ENCODE results near the gene PGAP2.

PGAP2 gene

DNA sequence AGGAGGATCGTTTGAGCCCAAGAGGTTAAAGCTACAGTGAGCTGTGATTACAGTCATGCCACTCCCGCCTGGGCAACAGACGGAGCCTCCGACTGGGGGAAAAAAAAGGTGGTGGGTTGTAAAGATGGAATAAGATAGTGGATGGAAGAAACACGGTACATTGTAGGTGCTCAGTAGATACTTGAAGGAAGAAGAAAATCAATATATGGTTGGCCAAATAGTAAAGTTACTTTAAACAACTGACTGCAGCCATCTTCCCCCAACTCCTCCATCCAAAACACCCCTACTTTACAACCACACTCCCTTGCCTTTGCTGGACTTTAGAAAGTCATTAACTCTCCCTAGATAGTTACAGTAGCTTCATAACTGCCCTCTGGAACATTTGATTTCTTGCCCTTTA, 8.5 kb upstream of the PGAP2 start:
- H3K4me3 ChIP-seq (replicated peaks; ENCODE audit: low read depth, low read length): no peak overlapping the region
- TF ChIP-seq, protein P1, sequence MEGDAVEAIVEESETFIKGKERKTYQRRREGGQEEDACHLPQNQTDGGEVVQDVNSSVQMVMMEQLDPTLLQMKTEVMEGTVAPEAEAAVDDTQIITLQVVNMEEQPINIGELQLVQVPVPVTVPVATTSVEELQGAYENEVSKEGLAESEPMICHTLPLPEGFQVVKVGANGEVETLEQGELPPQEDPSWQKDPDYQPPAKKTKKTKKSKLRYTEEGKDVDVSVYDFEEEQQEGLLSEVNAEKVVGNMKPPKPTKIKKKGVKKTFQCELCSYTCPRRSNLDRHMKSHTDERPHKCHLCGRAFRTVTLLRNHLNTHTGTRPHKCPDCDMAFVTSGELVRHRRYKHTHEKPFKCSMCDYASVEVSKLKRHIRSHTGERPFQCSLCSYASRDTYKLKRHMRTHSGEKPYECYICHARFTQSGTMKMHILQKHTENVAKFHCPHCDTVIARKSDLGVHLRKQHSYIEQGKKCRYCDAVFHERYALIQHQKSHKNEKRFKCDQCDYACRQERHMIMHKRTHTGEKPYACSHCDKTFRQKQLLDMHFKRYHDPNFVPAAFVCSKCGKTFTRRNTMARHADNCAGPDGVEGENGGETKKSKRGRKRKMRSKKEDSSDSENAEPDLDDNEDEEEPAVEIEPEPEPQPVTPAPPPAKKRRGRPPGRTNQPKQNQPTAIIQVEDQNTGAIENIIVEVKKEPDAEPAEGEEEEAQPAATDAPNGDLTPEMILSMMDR (IDR thresholded peaks at IDR 0.05; ENCODE audit: insufficient read depth, low read length, poor library complexity, severe bottlenecking): no peak
- H3K27me3 ChIP-seq (replicated peaks; ENCODE audit: control insufficient read depth, insufficient read depth, low read length): no peaks in the 10 kb centered on the region
- H3K36me3 ChIP-seq (ENCODE audit: control insufficient read depth, insufficient read depth, low read length): no peaks in the 10 kb centered on the region
- no peak for DNase-seq (ENCODE audit: extremely low read depth, insufficient read length)

DNA sequence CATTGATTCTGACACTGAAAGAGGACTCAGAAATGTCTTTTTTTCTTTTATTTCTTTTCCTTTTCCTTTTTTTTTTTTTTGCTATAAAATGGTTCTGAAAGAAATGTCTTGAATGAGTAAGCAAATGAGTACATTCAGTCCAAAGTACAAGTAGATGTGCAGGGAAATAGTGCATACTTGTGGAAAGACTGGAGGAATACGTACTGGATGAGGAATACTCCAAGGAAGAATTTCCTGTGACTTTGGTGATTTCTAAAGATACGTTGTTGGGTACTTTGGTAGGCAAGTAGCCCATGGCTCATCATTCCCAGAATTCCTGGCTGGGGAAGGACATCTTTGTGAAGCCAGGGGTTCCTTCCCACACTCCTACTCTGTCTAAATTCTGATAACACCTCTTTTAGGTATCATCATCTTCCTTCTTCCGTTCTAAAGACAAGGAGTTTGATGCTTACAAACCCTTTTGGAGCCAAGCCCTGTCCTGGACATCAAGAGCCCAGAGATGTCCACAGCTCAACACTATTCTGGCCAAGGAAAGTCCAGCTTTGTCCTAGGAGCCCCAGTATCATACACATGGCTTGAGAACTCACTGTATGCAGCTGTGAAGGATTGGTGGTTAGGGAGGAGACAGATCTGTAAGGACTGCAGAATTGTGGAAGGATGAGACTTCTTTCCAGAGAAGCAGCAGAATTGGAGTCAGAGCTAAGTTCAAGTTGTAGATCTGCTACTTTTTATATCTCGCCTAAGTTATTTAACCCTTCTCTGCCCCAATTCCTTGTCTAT, 6.2 kb upstream of the PGAP2 start:
- Histone ChIP-seq H3K36me3 (ENCODE audit: control insufficient read depth, insufficient read depth, low read length) (no peaks in the 10 kb centered on the region), H3K4me3 (replicated peaks; ENCODE audit: low read depth, low read length) (no peak overlapping the region), H3K27me3 (replicated peaks; ENCODE audit: control insufficient read depth, insufficient read depth, low read length) (no peaks in the 10 kb centered on the region)
- DNase-seq (ENCODE audit: extremely low read depth, insufficient read length): no peak
- TF ChIP-seq, protein P1 (IDR thresholded peaks at IDR 0.05; ENCODE audit: insufficient read depth, low read length, poor library complexity, severe bottlenecking): no peak

DNA sequence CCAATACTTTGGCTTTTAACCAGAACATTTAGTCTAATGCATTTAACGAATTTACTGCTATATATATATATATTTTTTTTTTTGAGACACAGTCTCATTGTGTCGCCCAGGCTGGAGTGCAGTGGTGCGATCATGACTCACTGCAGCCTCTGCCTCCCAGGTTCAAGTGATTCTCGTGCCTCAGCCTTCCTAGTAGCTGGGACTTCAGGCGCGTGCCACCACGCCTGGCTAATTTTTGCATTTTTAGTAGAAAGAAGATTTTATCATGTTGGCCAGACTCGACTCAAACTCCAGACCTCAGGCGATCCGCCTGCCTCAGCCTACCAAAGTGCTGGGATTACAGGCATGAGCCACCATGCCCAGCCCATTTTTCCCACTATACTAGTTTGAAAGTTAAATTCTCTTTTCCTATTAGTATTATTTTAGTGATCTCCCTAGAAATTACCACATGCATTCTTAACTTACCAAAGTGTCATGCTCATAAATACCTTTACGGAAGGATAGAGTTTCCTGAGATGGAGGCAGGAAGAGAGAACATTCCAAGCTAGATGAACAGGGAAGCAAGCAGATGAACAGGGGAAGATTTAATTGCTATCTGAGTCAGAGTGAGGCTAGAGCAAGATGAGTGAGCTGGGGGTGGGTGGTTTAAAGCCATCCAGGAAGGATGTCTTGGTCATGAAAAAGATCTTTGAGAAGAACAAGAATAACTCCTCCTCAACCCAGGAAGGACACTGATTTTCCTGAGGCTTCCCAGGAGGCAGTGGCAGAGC, 4.4 kb upstream of the PGAP2 start:
- DNase-seq (ENCODE audit: extremely low read depth, insufficient read length): no peak
- TF ChIP-seq, protein P1 (IDR thresholded peaks at IDR 0.05; ENCODE audit: insufficient read depth, low read length, poor library complexity, severe bottlenecking): no peak

DNA sequence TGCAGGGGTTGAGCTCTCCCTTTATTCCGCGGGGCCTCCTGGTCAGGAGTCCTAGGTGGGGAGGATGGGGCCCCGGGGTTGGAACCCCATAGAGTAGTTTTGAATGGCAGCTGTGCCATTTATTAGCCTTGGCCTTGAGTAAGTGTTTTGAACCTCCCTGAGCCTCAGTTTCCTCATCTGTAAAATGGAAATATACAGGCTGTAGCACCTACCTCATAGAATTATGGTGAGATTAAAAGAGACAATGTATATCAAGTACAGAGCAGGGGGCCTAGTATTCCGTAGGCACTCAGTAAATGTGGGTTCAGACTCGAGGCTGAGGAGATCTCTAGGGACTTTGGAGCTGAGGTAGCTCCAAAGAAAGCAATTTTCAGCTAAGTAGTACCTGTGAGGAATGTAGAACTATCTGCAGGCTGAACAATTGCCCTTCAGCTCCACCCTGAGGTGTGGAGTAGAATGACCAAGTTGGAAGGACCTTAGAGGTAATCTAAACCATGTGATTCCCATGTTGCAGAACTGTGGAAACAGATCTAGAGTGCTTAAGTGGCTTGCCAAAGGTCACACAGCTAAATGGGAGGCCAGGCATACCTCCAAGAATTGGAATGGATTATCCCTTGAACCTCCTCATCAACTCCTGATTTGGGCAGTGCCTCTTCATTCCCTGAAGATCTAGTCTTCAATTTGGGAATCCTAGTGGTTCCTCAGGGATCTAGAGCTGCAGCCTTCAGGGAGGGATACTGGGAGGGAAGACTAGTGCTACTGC, 682 bp downstream of the PGAP2 start:
- TF ChIP-seq, protein P1 (IDR thresholded peaks at IDR 0.05; ENCODE audit: insufficient read depth, low read length, poor library complexity, severe bottlenecking): peak; percentile 65
- peak overlapping the region; percentile 63 for H3K4me3 ChIP-seq (replicated peaks; ENCODE audit: low read depth, low read length)
- no peak for DNase-seq (ENCODE audit: extremely low read depth, insufficient read length)
- H3K36me3 ChIP-seq (ENCODE audit: control insufficient read depth, insufficient read depth, low read length): no peaks in the 10 kb centered on the region
- no peaks in the 10 kb centered on the region for H3K27me3 ChIP-seq (replicated peaks; ENCODE audit: control insufficient read depth, insufficient read depth, low read length)

More for the DNA sequence above, 4.4 kb upstream of the PGAP2 start:
- no peak overlapping the region for H3K4me3 ChIP-seq (replicated peaks; ENCODE audit: low read depth, low read length)
- H3K36me3 ChIP-seq (ENCODE audit: control insufficient read depth, insufficient read depth, low read length): no peaks in the 10 kb centered on the region
- H3K27me3 ChIP-seq (replicated peaks; ENCODE audit: control insufficient read depth, insufficient read depth, low read length): no peaks in the 10 kb centered on the region

DNA sequence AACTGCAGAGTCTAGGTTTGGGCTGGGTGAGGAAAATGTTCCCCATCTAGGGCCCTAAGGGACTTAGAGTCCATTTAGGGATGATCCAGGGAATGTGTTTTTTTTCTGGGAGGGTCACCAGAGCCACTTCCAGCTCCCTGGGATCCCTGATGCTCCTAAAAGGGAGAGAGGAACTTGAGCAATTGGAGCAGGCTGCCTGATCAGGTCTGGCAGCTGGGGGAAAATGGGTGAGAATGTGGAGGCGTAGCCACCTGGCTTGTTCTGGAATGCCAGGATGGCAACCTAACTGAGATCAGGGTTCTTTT, 1.2 kb downstream of the PGAP2 start:
- TF ChIP-seq, protein P1 (IDR thresholded peaks at IDR 0.05; ENCODE audit: insufficient read depth, low read length, poor library complexity, severe bottlenecking): no peak
- Histone ChIP-seq H3K27me3 (replicated peaks; ENCODE audit: control insufficient read depth, insufficient read depth, low read length) (no peaks in the 10 kb centered on the region), H3K36me3 (ENCODE audit: control insufficient read depth, insufficient read depth, low read length) (no peaks in the 10 kb centered on the region), H3K4me3 (replicated peaks; ENCODE audit: low read depth, low read length) (no peak overlapping the region)
- DNase-seq (ENCODE audit: extremely low read depth, insufficient read length): no peak
